Prostate gland (tissue), 2 donors: ENCODE results near the gene SEC14L3.

Experiments used
- CTCF ChIP-seq, 4 experiments: fragments of 200-600 bp in 2 of 4; fragments of 450-650 bp in 2 of 4; sonication (generic) in 2 of 4; IDR thresholded peaks; 1 replicate in 3 of 4; 2 replicates in 1 of 4; pipeline ENCODE4 v1.5.1; 2016 to 2019; ENCODE audit warnings: antibody characterized with exemption in 4 of 4, mild to moderate bottlenecking in 2 of 4, moderate library complexity in 2 of 4
- POLR2A ChIP-seq: fragments of 450-650 bp; IDR thresholded peaks from one replicate; pipeline ENCODE4 v1.6.1; 2016; ENCODE audit warnings: antibody characterized with exemption, mild to moderate bottlenecking
- POLR2AphosphoS5 ChIP-seq: sonication (generic); formaldehyde crosslinking; IDR thresholded peaks from one replicate; pipeline ENCODE4 v1.6.1; 2017; ENCODE audit warnings: antibody characterized with exemption

GRCh38 chr22:30502911-30503310, 31.1 kb upstream of the SEC14L3 start:
- no peak for TF ChIP-seq CTCF (IDR thresholded peaks at IDR 0.05)
- TF ChIP-seq POLR2A, result no peak
- no peak for TF ChIP-seq POLR2AphosphoS5
